Thyroid gland (tissue), 4 donors: Measurements from ENCODE around the gene SEMA5B.

Experiments used
- CTCF ChIP-seq, 6 experiments: fragments of 200-600 bp in 3 of 6; fragments of 450-650 bp in 3 of 6; sonication (generic) in 3 of 6; IDR thresholded peaks; one replicate each; pipeline ENCODE4 v1.5.1; 2016 to 2019; ENCODE audit warnings: antibody characterized with exemption in 6 of 6, mild to moderate bottlenecking in 2 of 6, inconsistent platforms in 1 of 6, moderate library complexity in 1 of 6
- POLR2A ChIP-seq, 2 donors: fragments of 450-650 bp; IDR thresholded peaks; one replicate each; pipeline ENCODE4 v1.6.1; 2017; ENCODE audit warnings: antibody characterized with exemption in 2 of 2, mild to moderate bottlenecking in 2 of 2, moderate library complexity in 1 of 2

GRCh38 chr3:123054109-123054778 lies 26.7 kb upstream of the SEMA5B start:
- no peak for TF ChIP-seq CTCF (IDR thresholded peaks at IDR 0.05)
- no peak for TF ChIP-seq POLR2A (IDR thresholded peaks at IDR 0.05)
